HG03460 (cell line): Measurements from ENCODE around the gene DYNLT2.
"Not testable (repeated sequence)": the region's sequence is repeated elsewhere in the genome, so short reads cannot be mapped to it uniquely, and the experiment has no call there.

Experiments used
- ATAC-seq: cut with Tn5 transposase; IDR thresholded peaks from one replicate; pipeline ENCODE4 v1.9.1; 2021; ENCODE audit not compliant: unreplicated experiment

DYNLT2 gene

DNA sequence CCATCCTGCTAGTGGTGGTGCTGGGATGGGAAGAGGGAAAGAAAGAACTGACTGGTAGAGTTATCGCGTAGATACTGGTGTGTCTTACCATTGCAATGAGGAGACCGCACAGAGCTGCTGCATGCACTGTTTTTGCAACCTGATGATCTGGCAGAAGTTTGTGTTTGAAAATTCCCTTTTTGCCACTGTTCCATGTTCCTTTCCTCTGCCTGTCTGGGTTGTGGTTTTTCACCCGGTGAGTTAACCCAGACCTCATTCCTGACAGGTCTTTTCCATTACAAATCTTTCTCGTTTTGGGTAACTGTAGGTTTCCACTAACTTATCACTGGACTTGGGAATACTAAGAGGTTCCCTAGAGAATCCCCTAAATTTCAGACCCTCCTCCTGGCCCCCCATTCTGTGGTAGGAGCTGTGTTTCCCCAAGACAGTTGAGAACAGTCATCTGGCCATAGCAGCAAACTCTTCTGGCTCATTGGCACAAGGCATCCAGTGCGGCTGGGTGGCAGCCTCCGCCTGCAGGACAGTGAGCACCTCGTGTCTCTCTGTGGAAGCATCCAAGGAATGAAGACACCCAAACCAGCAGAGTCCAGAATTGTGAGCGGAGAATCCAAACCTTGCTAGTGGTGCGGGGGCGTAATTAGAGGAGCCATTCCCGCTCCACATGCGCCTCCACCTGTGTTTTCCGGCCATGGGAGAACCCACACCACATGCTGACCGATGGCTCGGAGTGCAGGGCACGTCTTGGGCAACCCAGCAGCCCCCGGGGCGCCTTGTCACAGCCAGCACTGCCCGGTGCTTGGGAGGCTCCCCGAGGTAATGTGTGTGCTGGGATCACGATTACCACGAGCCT is 32.8 kb upstream of the DYNLT2 start:
- ATAC-seq, result no peak

- no peak for ATAC-seq
Observed at GRCh38 chr6:169783401-169783800, 32.0 kb upstream of the DYNLT2 start.

DNA sequence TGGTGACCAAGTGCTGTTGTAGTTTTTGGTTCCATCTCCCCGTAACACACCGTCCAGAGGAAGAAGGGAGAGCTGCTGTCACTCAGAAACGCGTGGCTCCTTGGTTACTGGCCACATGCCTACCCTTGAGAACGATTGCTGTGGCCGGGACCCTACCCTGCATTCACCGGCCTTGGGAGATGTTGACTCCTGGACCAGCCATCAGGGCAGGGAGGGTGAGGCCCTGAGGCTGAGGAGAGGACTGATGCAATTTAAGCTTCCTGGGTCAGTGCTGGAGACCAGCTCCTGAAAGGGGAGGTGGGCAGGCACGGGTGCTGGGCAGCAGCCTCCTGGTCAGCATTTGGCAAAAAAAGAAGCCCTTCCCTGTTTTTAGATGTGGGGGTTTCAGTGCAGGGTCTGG is 31.6 kb upstream of the DYNLT2 start:
- no peak for ATAC-seq

DNA sequence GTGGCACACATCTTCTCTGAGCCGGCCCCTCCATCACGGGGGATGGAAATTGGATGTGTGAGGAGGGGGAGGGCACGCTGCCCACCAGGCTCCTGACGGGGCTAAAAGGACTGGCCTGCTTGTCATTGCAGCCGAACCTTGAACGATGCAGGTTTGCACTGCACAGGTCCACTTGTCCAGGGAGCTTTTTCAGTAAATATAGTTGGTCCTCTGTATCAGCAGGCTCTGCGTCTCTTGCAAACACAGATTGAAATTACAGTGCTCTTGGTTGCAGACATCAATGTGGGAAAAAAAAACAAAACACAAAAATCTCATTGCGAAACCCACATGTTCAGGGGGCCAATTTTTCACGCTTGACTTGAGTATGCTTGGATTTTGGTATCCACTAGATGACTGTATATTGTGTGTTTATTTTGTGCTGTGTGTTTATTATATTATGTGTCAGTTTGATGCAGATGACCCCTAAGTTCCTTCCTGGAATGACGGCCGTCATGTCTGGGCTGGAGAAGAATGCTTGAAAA is 29.3 kb upstream of the DYNLT2 start:
- ATAC-seq, result no peak

DNA sequence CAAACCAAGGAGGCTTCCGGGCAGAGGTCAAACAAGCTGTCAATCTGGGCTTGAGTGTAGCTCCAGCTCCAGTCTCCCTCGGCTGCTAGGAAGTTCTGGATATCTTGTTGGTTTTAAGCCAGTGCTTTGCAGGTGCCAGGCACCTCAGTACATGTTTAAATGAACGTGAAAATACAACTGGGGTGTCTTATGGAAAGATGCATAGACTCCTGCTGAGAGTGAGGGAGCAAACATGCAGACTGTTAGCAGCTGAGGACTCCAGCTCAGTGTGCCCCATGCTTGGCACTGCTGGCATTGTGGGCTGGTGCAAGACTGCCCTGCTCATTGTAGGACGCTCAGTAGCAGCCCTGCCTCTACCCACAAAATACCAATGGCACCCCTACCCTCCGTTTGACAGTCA is 28.5 kb upstream of the DYNLT2 start:
- no peak for ATAC-seq

DNA sequence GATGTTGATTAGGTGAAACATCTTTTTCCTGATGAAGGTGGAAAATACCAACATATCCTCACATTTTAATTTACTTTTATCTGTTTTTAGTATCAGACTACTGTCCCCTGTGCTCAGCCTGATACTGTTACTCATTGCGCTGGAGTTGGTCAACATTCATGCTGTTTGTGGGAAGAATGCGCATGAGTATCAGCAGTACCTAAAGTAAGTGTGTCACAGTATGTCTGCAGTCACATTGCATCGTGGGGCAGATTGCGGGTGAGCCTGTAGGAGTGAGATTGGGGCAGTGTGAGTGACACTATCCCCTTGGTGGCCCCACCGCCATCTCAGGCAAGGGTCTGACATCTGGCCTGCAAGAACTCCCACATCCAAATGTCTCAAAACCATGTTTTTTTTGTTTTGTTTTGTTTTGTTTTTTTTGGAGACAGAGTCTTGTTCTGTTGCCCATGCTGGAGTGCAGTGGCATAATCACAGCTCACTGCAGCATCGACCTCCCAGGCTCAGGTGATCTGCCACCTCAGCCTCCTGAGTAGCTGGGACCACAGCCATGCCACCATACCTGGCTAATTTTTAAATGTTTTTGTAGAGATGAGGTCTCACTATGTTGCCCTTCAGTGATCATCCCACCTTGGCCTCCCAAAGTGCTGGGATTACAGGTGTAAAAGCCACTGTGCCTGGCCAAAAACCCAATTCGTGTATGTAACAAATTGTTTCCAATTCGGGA is 27.9 kb upstream of the DYNLT2 start:
- ATAC-seq, result no peak

DNA sequence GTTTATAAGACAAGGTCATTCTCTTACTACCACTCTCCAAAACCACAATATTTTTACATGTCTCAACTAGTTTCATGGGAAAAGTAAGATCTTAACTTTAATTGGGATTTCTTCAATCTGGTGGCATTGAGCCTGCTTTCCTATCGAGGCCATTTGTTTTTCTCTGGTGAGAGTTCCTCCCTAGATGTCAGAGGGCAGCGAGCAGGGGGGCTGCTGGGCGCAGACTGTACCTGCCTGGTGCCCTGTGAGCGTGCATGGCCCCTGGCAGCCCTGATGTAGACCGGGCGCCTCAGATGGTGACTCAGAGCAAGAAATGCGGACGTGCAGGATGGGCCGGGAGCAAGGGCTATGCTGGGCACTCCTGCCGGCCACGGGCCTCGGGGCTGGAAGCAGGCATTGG is 27.3 kb upstream of the DYNLT2 start:
- no peak for ATAC-seq

DNA sequence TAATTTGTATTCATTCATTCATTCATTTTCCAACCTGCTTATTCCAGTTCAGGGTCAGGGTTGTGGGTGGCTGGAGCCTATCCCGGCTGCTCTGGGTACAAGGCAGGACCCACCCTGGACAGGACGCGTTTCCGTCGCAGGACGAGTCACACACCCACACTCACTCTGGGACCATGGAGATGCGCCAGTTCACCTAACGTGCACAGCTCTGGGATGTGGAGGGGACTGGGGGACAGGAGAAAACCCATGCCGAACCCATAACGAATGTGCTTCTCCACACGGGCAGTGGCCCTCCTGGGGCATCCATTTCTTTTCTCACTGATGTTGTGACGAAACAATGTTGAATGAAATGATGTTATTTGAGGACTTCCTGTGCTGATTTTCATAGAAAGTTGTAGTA is 26.5 kb upstream of the DYNLT2 start:
- no peak for ATAC-seq

DNA sequence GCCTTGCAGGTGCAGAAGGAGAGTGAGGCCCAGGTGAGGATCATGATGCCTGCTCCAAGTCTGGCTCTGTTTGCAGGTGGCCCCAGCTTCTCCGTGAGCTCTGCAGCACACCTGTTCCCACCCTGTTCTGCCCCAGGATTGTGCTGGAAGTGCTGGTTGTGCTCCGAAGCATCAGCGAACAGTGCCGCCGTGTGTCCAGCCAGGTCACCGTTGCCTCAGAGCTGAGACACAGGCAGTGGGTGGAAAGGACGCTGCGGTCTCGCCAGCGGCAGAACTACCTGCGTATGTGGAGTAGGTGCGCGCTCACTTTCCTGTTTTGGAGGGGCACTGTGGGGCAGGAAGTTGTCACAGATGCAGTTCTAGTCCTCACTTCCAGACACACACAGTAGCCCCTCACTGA is 25.0 kb upstream of the DYNLT2 start:
- no peak for ATAC-seq

DNA sequence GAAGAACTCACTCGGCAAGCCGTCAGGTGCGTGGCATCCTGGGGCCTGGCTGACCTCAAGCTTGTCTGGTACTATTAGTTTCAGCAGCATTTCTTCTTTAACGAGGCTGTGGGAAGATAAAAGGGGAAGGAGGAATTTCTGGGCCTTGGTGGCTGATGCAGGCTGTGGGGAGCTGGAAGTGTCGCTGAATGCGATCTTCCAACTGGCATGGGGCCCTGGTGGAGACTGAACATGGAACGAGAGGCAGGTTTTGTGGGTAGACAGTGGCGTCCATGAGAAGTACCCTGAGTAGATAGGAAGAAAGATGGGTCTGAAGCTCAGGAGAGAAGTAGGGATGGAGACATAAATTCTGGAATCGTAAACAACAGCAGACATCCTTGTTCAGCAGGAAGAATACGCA is 23.9 kb upstream of the DYNLT2 start:
- ATAC-seq, result no peak

- no peak for ATAC-seq
Observed at GRCh38 chr6:169774347-169774746, 23.0 kb upstream of the DYNLT2 start.

- ATAC-seq, result no peak
Observed at GRCh38 chr6:169766921-169767736, 15.8 kb upstream of the DYNLT2 start.

DNA sequence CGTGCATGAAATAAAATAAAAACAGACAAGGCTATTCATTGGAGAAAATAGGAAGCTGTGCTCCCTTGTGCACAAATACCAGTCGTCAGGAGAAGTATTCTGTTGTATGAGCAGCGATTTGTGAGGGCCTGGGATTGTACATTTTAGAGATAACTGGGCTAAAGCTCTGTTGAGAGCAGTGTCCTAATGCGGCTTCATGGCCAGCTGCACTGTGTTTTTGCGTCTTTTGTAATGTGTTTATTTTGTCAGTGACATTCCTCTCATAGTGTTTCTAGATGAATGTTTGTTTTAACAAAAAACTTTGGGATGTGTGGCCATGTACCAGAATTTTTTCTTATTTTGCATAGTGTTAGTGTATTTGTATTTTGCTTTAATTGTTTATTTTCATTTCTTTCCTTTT is 14.9 kb upstream of the DYNLT2 start:
- no peak for ATAC-seq

- ATAC-seq, result not testable (repeated sequence)
Observed at GRCh38 chr6:169765789-169766188, 14.4 kb upstream of the DYNLT2 start.

- ATAC-seq, result no peak
Observed at GRCh38 chr6:169763881-169764280, 12.5 kb upstream of the DYNLT2 start.

GRCh38 chr6:169763308-169763707 is 11.9 kb upstream of the DYNLT2 start:
- ATAC-seq, result no peak

DNA sequence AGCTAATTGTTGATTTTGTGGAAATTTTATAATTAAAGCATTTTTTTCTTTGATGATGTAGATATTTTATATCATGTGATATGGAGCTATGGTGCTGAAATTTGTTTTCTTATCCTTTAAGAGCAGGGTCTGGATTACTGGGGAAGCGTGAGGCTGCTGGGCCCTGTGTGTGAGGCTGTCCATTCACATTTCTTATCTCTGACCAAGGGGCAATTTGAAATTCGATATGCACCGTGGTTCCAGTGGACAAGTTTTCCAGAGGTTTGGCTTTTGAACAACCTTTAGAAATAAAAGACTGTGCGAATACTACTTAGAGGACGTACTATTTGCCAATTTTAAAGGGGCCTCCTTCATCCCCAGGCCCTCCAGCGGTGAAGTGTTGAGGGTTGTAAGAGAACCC is 3.8 kb upstream of the DYNLT2 start:
- ATAC-seq, result no peak

- ATAC-seq, result no peak
Observed at GRCh38 chr6:169752074-169752623, 777 bp upstream of the DYNLT2 start.

DNA sequence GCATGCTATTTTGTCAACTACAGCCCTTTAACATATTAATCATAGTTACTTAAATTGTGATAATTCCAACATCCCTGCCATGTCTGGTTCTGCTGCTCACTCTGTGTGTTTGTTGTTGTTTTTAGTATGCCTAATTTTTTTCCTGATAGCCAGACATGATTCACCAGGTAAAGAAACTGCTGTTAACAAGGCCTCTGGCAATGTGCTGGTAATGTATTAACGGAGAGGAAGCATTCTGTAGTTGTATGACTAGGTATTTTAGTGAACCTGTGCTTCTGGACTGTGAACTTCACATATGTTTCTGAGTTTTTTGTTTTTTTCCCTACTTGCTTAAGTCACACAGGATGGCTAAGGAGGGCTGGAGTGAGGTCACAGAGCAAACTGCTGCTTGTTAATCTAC is 4.8 kb downstream of the DYNLT2 start:
- ATAC-seq, result no peak

GRCh38 chr6:169745405-169745804 is 6.0 kb downstream of the DYNLT2 start:
- no peak for ATAC-seq

DNA sequence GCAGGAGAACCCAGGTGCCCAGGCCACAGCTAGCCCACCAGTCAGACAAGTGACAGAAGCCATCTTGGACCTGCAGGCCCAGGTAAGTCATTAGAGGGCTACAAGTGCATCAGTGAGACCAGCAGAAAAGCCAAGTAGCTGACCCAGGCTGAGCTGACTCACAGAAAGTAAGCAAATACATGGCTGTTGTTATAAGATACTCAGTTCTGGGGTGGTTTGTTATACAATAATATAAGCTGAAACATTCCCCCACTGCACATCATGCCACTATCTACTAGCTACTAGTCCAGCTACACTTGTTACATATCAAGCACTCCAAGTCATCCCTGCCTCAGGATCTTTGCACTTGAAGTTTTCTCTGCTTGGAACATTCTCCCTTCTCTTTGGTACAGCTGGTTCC is 10.0 kb downstream of the DYNLT2 start:
- ATAC-seq, result no peak
